Measurements from ENCODE around the gene APMAP.

APMAP gene

GRCh38 chr20:24992487-24993205 is at the start of gene APMAP:
Gene APMAP (minus strand): TSS chr20:24992751. CDS start chr20:24992688, 63 bp downstream.
- Histone ChIP-seq H3K9me3 (ENCODE audit: control insufficient read depth in 2 of 2, low read length in 2 of 2) (no peaks in the 10 kb centered on the region), H3K4me1 (ENCODE audit: control insufficient read depth in 2 of 2, insufficient read depth in 2 of 2, low read length in 2 of 2) (peaks cover 17 to 24% of the 10 kb centered on the region in 2 donors), H3K27ac (ENCODE audit: low read depth in 2 of 2, low read length in 2 of 2) (peak within 1 kb of the TSS; percentile 93 to 95), H3K4me3 (ENCODE audit: low read length in 2 of 2) (peak within 1 kb of the TSS; percentile 95), H3K36me3 (ENCODE audit: control insufficient read depth in 2 of 2, insufficient read depth in 2 of 2, low read length in 2 of 2) (no peaks in the 10 kb centered on the region), H3K27me3 (ENCODE audit: control insufficient read depth in 2 of 2, insufficient read depth in 2 of 2, low read length in 2 of 2) (no peaks in the 10 kb centered on the region), H3K9ac (ENCODE audit: low read depth in 1 of 2, low read length in 2 of 2) (peak within 1 kb of the TSS; percentile 93)

DNA sequence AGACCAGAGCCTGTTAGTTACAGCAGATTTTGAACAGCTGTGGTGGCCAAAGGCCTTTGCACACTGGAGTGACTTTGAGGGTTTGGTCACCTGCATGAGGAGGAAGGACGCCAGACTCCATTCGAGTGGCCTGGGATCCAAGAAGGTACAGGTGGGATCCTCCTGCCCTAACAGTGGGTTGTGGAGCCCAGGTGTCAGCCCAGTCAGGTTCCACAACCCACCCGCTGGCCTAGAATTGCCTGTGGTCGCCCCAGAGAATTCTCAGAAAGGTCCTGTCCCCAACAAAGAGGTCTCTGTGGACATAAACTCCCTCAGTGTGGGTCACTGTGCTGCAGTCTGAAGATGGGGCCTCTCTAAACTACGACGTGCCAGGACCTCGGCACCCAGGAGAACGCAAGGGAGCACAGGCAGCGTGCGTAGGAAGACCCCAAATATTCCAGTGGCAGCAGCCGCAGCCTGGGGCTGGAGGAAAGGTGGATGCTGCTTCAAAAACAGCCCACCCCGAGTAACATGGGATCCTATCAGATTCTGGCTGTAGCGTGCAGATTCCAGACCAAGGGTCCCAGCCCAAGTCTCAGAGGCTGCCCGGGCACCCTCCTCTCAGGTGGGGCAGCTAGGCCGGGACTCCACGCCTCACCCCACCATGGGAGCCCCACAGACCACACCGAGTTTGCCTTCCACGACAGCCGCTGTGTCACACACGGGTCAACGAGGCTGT is 49.4 kb upstream of the APMAP start:
- H3K9me3 ChIP-seq (ENCODE audit: control insufficient read depth in 2 of 2, low read length in 2 of 2): no peaks in the 10 kb centered on the region
- no peak overlapping the region for H3K4me3 ChIP-seq (ENCODE audit: low read length in 2 of 2)
- H3K4me1 ChIP-seq (ENCODE audit: control insufficient read depth in 2 of 2, insufficient read depth in 2 of 2, low read length in 2 of 2): peaks cover 60 to 61% of the 10 kb centered on the region in 2 donors
- no peak overlapping the region for H3K9ac ChIP-seq (ENCODE audit: low read depth in 1 of 2, low read length in 2 of 2)
- H3K27me3 ChIP-seq (ENCODE audit: control insufficient read depth in 2 of 2, insufficient read depth in 2 of 2, low read length in 2 of 2): no peaks in the 10 kb centered on the region
- peak overlapping the region in 1 of 2 donors; percentile 72 for H3K27ac ChIP-seq (ENCODE audit: low read depth in 2 of 2, low read length in 2 of 2)
- peaks cover 4 to 13% of the 10 kb centered on the region in 2 donors for H3K36me3 ChIP-seq (ENCODE audit: control insufficient read depth in 2 of 2, insufficient read depth in 2 of 2, low read length in 2 of 2)

GRCh38 chr20:25040438-25040831 is 47.9 kb upstream of the APMAP start:
- peaks cover 0 to 5% of the 10 kb centered on the region in 2 donors for H3K36me3 ChIP-seq (ENCODE audit: control insufficient read depth in 2 of 2, insufficient read depth in 2 of 2, low read length in 2 of 2)
- H3K9me3 ChIP-seq (ENCODE audit: control insufficient read depth in 2 of 2, low read length in 2 of 2): no peaks in the 10 kb centered on the region
- peaks cover 73 to 74% of the 10 kb centered on the region in 2 donors for H3K4me1 ChIP-seq (ENCODE audit: control insufficient read depth in 2 of 2, insufficient read depth in 2 of 2, low read length in 2 of 2)
- H3K27ac ChIP-seq (ENCODE audit: low read depth in 2 of 2, low read length in 2 of 2): peak overlapping the region; percentile 59 to 64
- no peak overlapping the region for H3K4me3 ChIP-seq (ENCODE audit: low read length in 2 of 2)
- H3K27me3 ChIP-seq (ENCODE audit: control insufficient read depth in 2 of 2, insufficient read depth in 2 of 2, low read length in 2 of 2): no peaks in the 10 kb centered on the region
- no peak overlapping the region for H3K9ac ChIP-seq (ENCODE audit: low read depth in 1 of 2, low read length in 2 of 2)

DNA sequence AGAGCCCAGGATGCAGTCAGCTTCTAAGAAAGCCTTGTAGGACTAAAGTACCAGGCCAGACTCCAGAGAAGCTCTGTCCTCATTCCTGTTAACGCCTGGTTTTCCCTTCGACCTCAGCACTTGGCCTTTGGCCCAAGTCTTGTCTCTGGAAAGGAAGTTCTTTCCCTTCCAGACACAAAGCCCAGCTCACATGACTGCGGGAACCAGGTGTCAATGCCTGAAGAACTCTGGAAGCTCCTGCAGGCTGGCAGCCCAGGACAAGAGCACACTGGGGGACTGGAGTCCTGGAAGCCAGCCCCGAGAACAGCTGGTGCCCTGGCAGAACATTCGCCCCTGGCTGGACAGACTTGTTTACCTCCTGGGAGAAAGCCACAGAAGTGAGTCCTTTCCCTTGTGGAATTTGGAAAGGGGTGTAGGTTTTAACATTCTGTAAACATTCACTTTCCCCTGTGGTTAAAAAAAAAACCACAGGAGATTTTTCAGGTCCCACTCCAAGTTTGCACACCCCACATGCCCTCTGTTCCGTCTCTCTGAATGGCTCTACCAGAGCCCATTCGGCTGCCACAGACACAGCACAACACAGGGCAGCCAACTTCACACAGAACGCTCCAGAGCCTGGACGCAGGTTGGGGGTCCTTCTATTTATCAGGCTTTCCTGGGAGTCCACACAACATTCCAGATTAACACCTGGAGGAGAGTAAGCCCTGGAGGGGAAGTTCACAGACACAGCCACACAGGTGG is 47.3 kb upstream of the APMAP start:
- no peak overlapping the region for H3K4me3 ChIP-seq (ENCODE audit: low read length in 2 of 2)

DNA sequence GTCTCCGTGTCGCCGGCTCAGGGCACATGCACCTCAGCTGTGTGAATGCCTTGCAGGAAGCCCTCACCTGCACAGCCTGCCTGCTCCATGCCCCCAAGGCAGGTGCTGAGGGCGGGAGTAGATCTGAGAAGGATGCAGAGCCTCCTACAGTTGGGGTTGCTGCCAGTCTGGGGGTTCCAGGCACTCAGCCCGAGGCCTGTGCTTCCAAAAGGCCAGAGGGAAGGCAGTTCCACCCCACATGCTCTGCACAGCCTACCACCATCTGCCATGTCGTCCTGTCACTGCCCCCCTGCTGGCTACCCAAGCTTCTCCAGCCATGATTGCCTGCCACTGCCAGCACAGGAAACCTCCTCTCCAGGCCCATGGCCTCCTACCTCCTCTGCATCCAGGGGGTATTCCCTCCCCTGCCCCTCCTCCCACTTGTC is 46.1 kb upstream of the APMAP start:
- Histone ChIP-seq H3K36me3 (ENCODE audit: control insufficient read depth in 2 of 2, insufficient read depth in 2 of 2, low read length in 2 of 2) (peaks cover 0 to 5% of the 10 kb centered on the region in 2 donors), H3K4me3 (ENCODE audit: low read length in 2 of 2) (no peak overlapping the region), H3K27me3 (ENCODE audit: control insufficient read depth in 2 of 2, insufficient read depth in 2 of 2, low read length in 2 of 2) (no peaks in the 10 kb centered on the region), H3K9me3 (ENCODE audit: control insufficient read depth in 2 of 2, low read length in 2 of 2) (no peaks in the 10 kb centered on the region), H3K27ac (ENCODE audit: low read depth in 2 of 2, low read length in 2 of 2) (peak overlapping the region; percentile 66 to 69), H3K4me1 (ENCODE audit: control insufficient read depth in 2 of 2, insufficient read depth in 2 of 2, low read length in 2 of 2) (peaks cover 73% of the 10 kb centered on the region in 2 donors), H3K9ac (ENCODE audit: low read depth in 1 of 2, low read length in 2 of 2) (no peak overlapping the region)

More for the DNA sequence above, 47.3 kb upstream of the APMAP start:
- H3K27ac ChIP-seq (ENCODE audit: low read depth in 2 of 2, low read length in 2 of 2): peak overlapping the region; percentile 59 to 64
- peaks cover 73 to 74% of the 10 kb centered on the region in 2 donors for H3K4me1 ChIP-seq (ENCODE audit: control insufficient read depth in 2 of 2, insufficient read depth in 2 of 2, low read length in 2 of 2)
- peak overlapping the region in 1 of 2 donors; percentile 11 for H3K9ac ChIP-seq (ENCODE audit: low read depth in 1 of 2, low read length in 2 of 2)
- H3K27me3 ChIP-seq (ENCODE audit: control insufficient read depth in 2 of 2, insufficient read depth in 2 of 2, low read length in 2 of 2): no peaks in the 10 kb centered on the region
- H3K36me3 ChIP-seq (ENCODE audit: control insufficient read depth in 2 of 2, insufficient read depth in 2 of 2, low read length in 2 of 2): peaks cover 0 to 5% of the 10 kb centered on the region in 2 donors
- no peaks in the 10 kb centered on the region for H3K9me3 ChIP-seq (ENCODE audit: control insufficient read depth in 2 of 2, low read length in 2 of 2)

DNA sequence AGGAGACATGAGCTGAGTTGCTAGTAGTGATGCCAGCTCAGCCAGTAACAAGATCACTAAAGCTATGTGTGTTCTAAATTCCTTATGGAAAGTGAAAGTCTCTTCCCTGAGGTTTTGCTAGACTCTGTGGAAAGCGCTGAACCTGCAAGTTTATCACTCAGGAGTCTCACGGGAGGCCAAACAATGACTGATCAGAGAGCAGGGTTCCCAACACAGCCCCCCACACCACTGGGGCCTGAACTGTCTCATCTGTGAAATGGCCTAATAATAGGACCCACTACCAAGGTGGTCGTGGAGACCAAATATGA is 45.5 kb upstream of the APMAP start:
- Histone ChIP-seq H3K36me3 (ENCODE audit: control insufficient read depth in 2 of 2, insufficient read depth in 2 of 2, low read length in 2 of 2) (peaks cover 0 to 5% of the 10 kb centered on the region in 2 donors), H3K9me3 (ENCODE audit: control insufficient read depth in 2 of 2, low read length in 2 of 2) (no peaks in the 10 kb centered on the region), H3K4me3 (ENCODE audit: low read length in 2 of 2) (no peak overlapping the region), H3K4me1 (ENCODE audit: control insufficient read depth in 2 of 2, insufficient read depth in 2 of 2, low read length in 2 of 2) (peaks cover 76 to 77% of the 10 kb centered on the region in 2 donors), H3K27me3 (ENCODE audit: control insufficient read depth in 2 of 2, insufficient read depth in 2 of 2, low read length in 2 of 2) (no peaks in the 10 kb centered on the region), H3K27ac (ENCODE audit: low read depth in 2 of 2, low read length in 2 of 2) (peak overlapping the region; percentile 66 to 69), H3K9ac (ENCODE audit: low read depth in 1 of 2, low read length in 2 of 2) (peak overlapping the region in 1 of 2 donors; percentile 14)

- no peaks in the 10 kb centered on the region for H3K9me3 ChIP-seq (ENCODE audit: control insufficient read depth in 2 of 2, low read length in 2 of 2)
- H3K36me3 ChIP-seq (ENCODE audit: control insufficient read depth in 2 of 2, insufficient read depth in 2 of 2, low read length in 2 of 2): peaks cover 0 to 5% of the 10 kb centered on the region in 2 donors
- H3K27ac ChIP-seq (ENCODE audit: low read depth in 2 of 2, low read length in 2 of 2): peak overlapping the region; percentile 66 to 69
- H3K4me3 ChIP-seq (ENCODE audit: low read length in 2 of 2): no peak overlapping the region
- peaks cover 76 to 77% of the 10 kb centered on the region in 2 donors for H3K4me1 ChIP-seq (ENCODE audit: control insufficient read depth in 2 of 2, insufficient read depth in 2 of 2, low read length in 2 of 2)
- H3K27me3 ChIP-seq (ENCODE audit: control insufficient read depth in 2 of 2, insufficient read depth in 2 of 2, low read length in 2 of 2): no peaks in the 10 kb centered on the region
- H3K9ac ChIP-seq (ENCODE audit: low read depth in 1 of 2, low read length in 2 of 2): peak overlapping the region; percentile 14 to 32
These were observed 44.9 kb upstream of the APMAP start for GRCh38 chr20:25037288-25038102.

GRCh38 chr20:25036331-25036936 is 43.9 kb upstream of the APMAP start:
- H3K4me1 ChIP-seq (ENCODE audit: control insufficient read depth in 2 of 2, insufficient read depth in 2 of 2, low read length in 2 of 2): peaks cover 74 to 76% of the 10 kb centered on the region in 2 donors
- no peaks in the 10 kb centered on the region for H3K27me3 ChIP-seq (ENCODE audit: control insufficient read depth in 2 of 2, insufficient read depth in 2 of 2, low read length in 2 of 2)
- peak overlapping the region; percentile 31 to 66 for H3K27ac ChIP-seq (ENCODE audit: low read depth in 2 of 2, low read length in 2 of 2)
- peaks cover 0 to 5% of the 10 kb centered on the region in 2 donors for H3K36me3 ChIP-seq (ENCODE audit: control insufficient read depth in 2 of 2, insufficient read depth in 2 of 2, low read length in 2 of 2)
- peak overlapping the region in 1 of 2 donors; percentile 23 for H3K9ac ChIP-seq (ENCODE audit: low read depth in 1 of 2, low read length in 2 of 2)
- no peaks in the 10 kb centered on the region for H3K9me3 ChIP-seq (ENCODE audit: control insufficient read depth in 2 of 2, low read length in 2 of 2)
- peak overlapping the region in 1 of 2 donors; percentile 14 for H3K4me3 ChIP-seq (ENCODE audit: low read length in 2 of 2)

DNA sequence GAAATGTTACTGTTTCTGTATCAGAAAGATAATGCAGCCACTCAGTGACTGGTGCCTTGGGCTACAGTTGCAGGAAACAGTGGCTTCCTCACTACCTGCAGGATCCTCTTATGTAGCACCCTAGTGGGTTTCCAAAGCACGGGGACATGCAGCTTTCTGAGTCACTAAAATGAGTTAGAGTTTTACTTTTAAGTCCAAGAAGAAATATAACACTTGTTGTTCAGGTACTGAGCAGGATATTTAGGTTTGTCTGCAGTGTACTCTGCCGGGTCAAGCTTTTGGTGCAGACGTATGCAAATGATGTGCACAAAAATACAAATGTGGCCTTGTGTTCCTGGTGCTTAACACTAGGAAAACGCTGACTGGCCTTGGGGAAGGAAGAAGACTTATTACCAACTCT is 43.4 kb upstream of the APMAP start:
- H3K9ac ChIP-seq (ENCODE audit: low read depth in 1 of 2, low read length in 2 of 2): no peak overlapping the region
- H3K27ac ChIP-seq (ENCODE audit: low read depth in 2 of 2, low read length in 2 of 2): peak overlapping the region in 1 of 2 donors; percentile 31
- H3K4me1 ChIP-seq (ENCODE audit: control insufficient read depth in 2 of 2, insufficient read depth in 2 of 2, low read length in 2 of 2): peaks cover 71 to 73% of the 10 kb centered on the region in 2 donors
- peaks cover 2 to 5% of the 10 kb centered on the region in 2 donors for H3K36me3 ChIP-seq (ENCODE audit: control insufficient read depth in 2 of 2, insufficient read depth in 2 of 2, low read length in 2 of 2)
- no peaks in the 10 kb centered on the region for H3K27me3 ChIP-seq (ENCODE audit: control insufficient read depth in 2 of 2, insufficient read depth in 2 of 2, low read length in 2 of 2)
- H3K9me3 ChIP-seq (ENCODE audit: control insufficient read depth in 2 of 2, low read length in 2 of 2): no peaks in the 10 kb centered on the region
- H3K4me3 ChIP-seq (ENCODE audit: low read length in 2 of 2): no peak overlapping the region
